H1 (cell line): ENCODE results near the gene CRB2. TPM values are rescaled to one million over a fixed set of nuclear protein-coding genes. Genes with fewer than 3 reads are reported as not detected.

ENCODE experiments used
- CTCF ChIA-PET: fragments of 300-600 bp; sonication (Branson Sonifier 250); formaldehyde crosslinking; loops from one replicate; lab custom pipeline; 2021; ENCODE audit not compliant: partially characterized antibody; lab: Charles Lee
- POLR2A ChIA-PET: fragments of 300-600 bp; sonication (Branson Sonifier 250); formaldehyde crosslinking; loops from one replicate; lab custom pipeline; 2021; ENCODE audit warnings: inconsistent platforms; ENCODE audit not compliant: partially characterized antibody; lab: Charles Lee
- DNase-seq, 2 experiments: peaks; one replicate each; pipeline versions ENCODE4 v3.0.0 to v3.0.0-alpha.2; 2010 to 2022; ENCODE audit warnings: low spot score in 2 of 2, low read depth in 1 of 2, mixed read lengths in 1 of 2
- FAIRE-seq: peaks from 2 replicates; lab custom pipeline; 2011; peaks lifted over from hg19 to GRCh38; lab: Jason Lieb, UNC
- H2AFZ ChIP-seq: 2 replicates; pipeline ENCODE4 v1.8.1; 2012; ENCODE audit warnings: low read length, inconsistent platforms
- H2AK5ac ChIP-seq: 2 replicates; pipeline ENCODE4 v1.6.1; 2013; ENCODE audit warnings: low read depth, low read length
- H2BK120ac ChIP-seq: replicated peaks from 2 replicates; pipeline ENCODE3; 2013; ENCODE audit warnings: low read depth, low read length, inconsistent platforms
- H2BK12ac ChIP-seq: 2 replicates; pipeline ENCODE4 v1.6.1; 2013; ENCODE audit warnings: low read depth, low read length
- H2BK15ac ChIP-seq: 2 replicates; pipeline ENCODE4 v1.6.1; 2013; ENCODE audit warnings: low read length
- H2BK20ac ChIP-seq: 2 replicates; pipeline ENCODE4 v1.6.1; 2013; ENCODE audit warnings: low read length
- H2BK5ac ChIP-seq: 2 replicates; pipeline ENCODE4 v1.6.1; 2013; ENCODE audit warnings: low read depth, low read length
- H3K14ac ChIP-seq: 2 replicates; pipeline ENCODE4 v1.6.1; 2013; ENCODE audit warnings: inconsistent platforms; ENCODE audit not compliant: insufficient read length
- H3K18ac ChIP-seq: 2 replicates; pipeline ENCODE4 v1.6.1; 2013; ENCODE audit warnings: low read length; ENCODE audit errors: extremely low read depth
- H3K23ac ChIP-seq: 2 replicates; pipeline ENCODE4 v1.6.1; 2013; ENCODE audit warnings: inconsistent platforms; ENCODE audit not compliant: insufficient read length
- H3K23me2 ChIP-seq: 2 replicates; pipeline ENCODE4 v1.6.1; 2013; ENCODE audit warnings: low read depth, low read length
- H3K27ac ChIP-seq: 2 replicates; pipeline ENCODE4 v1.6.1; 2011; ENCODE audit warnings: low read depth, low read length, inconsistent platforms
- H3K27me3 ChIP-seq, 4 experiments: replicated peaks in 1 of 4; 1 replicate in 1 of 4; 2 replicates in 3 of 4; pipeline versions ENCODE4 v1.6.1 to v1.8.1; 2011 to 2013; ENCODE audit warnings: low read length in 3 of 4, mild to moderate bottlenecking in 3 of 4, inconsistent platforms in 2 of 4, mixed read lengths in 2 of 4, moderate library complexity in 1 of 4; ENCODE audit not compliant: control insufficient read depth in 3 of 4, insufficient read depth in 3 of 4; ENCODE audit errors: extremely low read depth in 1 of 4
- H3K36me3 ChIP-seq, 4 experiments: 2 replicates each; pipeline versions ENCODE4 v1.6.1 to v1.8.1; 2011 to 2013; ENCODE audit warnings: mild to moderate bottlenecking in 4 of 4, low read length in 3 of 4, moderate library complexity in 2 of 4, control low read depth in 1 of 4, inconsistent platforms in 1 of 4; ENCODE audit not compliant: insufficient read depth in 4 of 4, control insufficient read depth in 2 of 4
- H3K4ac ChIP-seq: replicated peaks from 2 replicates; pipeline ENCODE3; 2013; ENCODE audit warnings: low read length, low read depth, mixed read lengths, inconsistent platforms; ENCODE audit not compliant: insufficient read length
- H3K4me1 ChIP-seq, 4 experiments: replicated peaks in 1 of 4; 1 replicate in 1 of 4; 2 replicates in 3 of 4; pipeline versions ENCODE4 v1.6.1 to v1.8.1; 2011 to 2013; ENCODE audit warnings: low read length in 3 of 4, inconsistent platforms in 2 of 4, mixed read lengths in 1 of 4; ENCODE audit not compliant: insufficient read depth in 4 of 4, control insufficient read depth in 3 of 4
- H3K4me2 ChIP-seq, 2 experiments: 2 replicates each; pipeline versions ENCODE4 v1.6.1 to v1.8.1; 2011 to 2013; ENCODE audit warnings: low read depth in 2 of 2, low read length in 2 of 2, control low read depth in 1 of 2, inconsistent platforms in 1 of 2, mild to moderate bottlenecking in 1 of 2; ENCODE audit not compliant: insufficient read depth in 1 of 2
- H3K4me3 ChIP-seq, 4 experiments: fragments of 200-600, 300-600 bp in 1 of 4; sonication (generic), shearing (Covaris generic), sonication (Bioruptor Twin) in 1 of 4; 2 replicates each; pipeline versions ENCODE4 v1.5.1 to v1.8.1; 2011 to 2016; ENCODE audit warnings: low read length in 4 of 4, low read depth in 3 of 4, control low read depth in 2 of 4, inconsistent platforms in 2 of 4, mild to moderate bottlenecking in 2 of 4, mixed read lengths in 1 of 4, moderate library complexity in 1 of 4; ENCODE audit not compliant: insufficient read depth in 2 of 4; ENCODE audit errors: extremely low read depth in 1 of 4
- H3K56ac ChIP-seq: replicated peaks from 2 replicates; pipeline ENCODE3; 2013; ENCODE audit warnings: low read depth, mild to moderate bottlenecking, mixed read lengths, low read length, inconsistent platforms; ENCODE audit not compliant: insufficient read length
- H3K79me1 ChIP-seq: 2 replicates; pipeline ENCODE4 v1.6.1; 2013; ENCODE audit warnings: low read depth, low read length, control low read depth
- H3K79me2 ChIP-seq, 2 experiments: 2 replicates each; pipeline versions ENCODE4 v1.6.1 to v1.8.1; 2012 to 2013; ENCODE audit warnings: low read length in 2 of 2, mild to moderate bottlenecking in 2 of 2, inconsistent platforms in 1 of 2; ENCODE audit not compliant: insufficient read depth in 2 of 2, control insufficient read depth in 1 of 2
- H3K9ac ChIP-seq, 4 experiments: replicated peaks in 1 of 4; 1 replicate in 1 of 4; 2 replicates in 3 of 4; pipeline versions ENCODE4 v1.6.1 to v1.8.1; 2011 to 2013; ENCODE audit warnings: low read depth in 3 of 4, low read length in 3 of 4, control low read depth in 2 of 4, mild to moderate bottlenecking in 2 of 4, moderate library complexity in 2 of 4, inconsistent platforms in 1 of 4; ENCODE audit errors: extremely low read depth in 1 of 4
- H3K9me3 ChIP-seq, 2 experiments: 2 replicates each; pipeline versions ENCODE4 v1.6.1 to v1.8.1; 2012 to 2013; ENCODE audit warnings: mild to moderate bottlenecking in 2 of 2, moderate library complexity in 2 of 2, control low read depth in 1 of 2, inconsistent platforms in 1 of 2, low read depth in 1 of 2, low read length in 1 of 2, mixed read lengths in 1 of 2; ENCODE audit not compliant: insufficient read depth in 2 of 2
- H4K20me1 ChIP-seq, 2 experiments: replicated peaks in 1 of 2; 2 replicates each; pipeline versions ENCODE3 to v1.8.1; 2011 to 2013; ENCODE audit warnings: inconsistent platforms in 2 of 2, low read length in 2 of 2, mild to moderate bottlenecking in 1 of 2; ENCODE audit not compliant: insufficient read depth in 2 of 2, control insufficient read depth in 1 of 2
- H4K5ac ChIP-seq: 2 replicates; pipeline ENCODE4 v1.6.1; 2013; ENCODE audit warnings: low read length, low read depth, mixed read lengths, inconsistent platforms; ENCODE audit not compliant: insufficient read length
- H4K8ac ChIP-seq: 2 replicates; pipeline ENCODE4 v1.8.0; 2013; ENCODE audit warnings: mild to moderate bottlenecking, moderate library complexity, low read length, inconsistent platforms; ENCODE audit not compliant: insufficient read depth; ENCODE audit errors: extremely low read depth
- H4K91ac ChIP-seq: replicated peaks from 2 replicates; pipeline ENCODE3; 2013; ENCODE audit warnings: low read length, mixed read lengths, inconsistent platforms; ENCODE audit not compliant: insufficient read length
- CBX8 ChIP-seq: fragments of 300-800, 300-1000 bp; sonication (generic); IDR thresholded peaks from 2 replicates; pipeline ENCODE4 v1.7.1; 2016; ENCODE audit warnings: low read depth, low read length, borderline replicate concordance
- RAD21 ChIP-seq, 2 experiments: IDR thresholded peaks in 1 of 2; conservative IDR thresholded peaks in 1 of 2; 2 replicates each; pipeline ENCODE4 v1.6.1; 2011; ENCODE audit warnings: low read depth in 2 of 2, low read length in 2 of 2, improper control_type of control experiment in 1 of 2, inconsistent platforms in 1 of 2, mild to moderate bottlenecking in 1 of 2, moderate library complexity in 1 of 2
- SUZ12 ChIP-seq: fragments of 200-600 bp; sonication (generic); IDR thresholded peaks from 2 replicates; pipeline ENCODE4 v1.6.1; 2012; ENCODE audit warnings: mild to moderate bottlenecking, inconsistent platforms, low read length, moderate library complexity, mixed read lengths
- WGBS, 2 experiments: shearing (Covaris generic) in 1 of 2; methylation state at CpG; one replicate each; pipeline versions ENCODE4 v1.1.6 to v1.1.7; 2013 to 2015; ENCODE audit warnings: low lambda C conversion rate in 2 of 2, mixed read lengths in 2 of 2, inconsistent platforms in 1 of 2, low coverage in 1 of 2, missing lambda C conversion rate in 1 of 2; ENCODE audit not compliant: insufficient replicate concordance in 2 of 2, insufficient coverage in 1 of 2, insufficient read length in 1 of 2; ENCODE audit errors: extremely low coverage in 1 of 2, missing lambda C conversion rate in 1 of 2; 5-methylcytosine and 5-hydroxymethylcytosine counted together
- polyA plus RNA-seq, 7 experiments: library from polyadenylated mRNA; depleted of rRNA in 3 of 7; stranded (reverse) in 5 of 7; unstranded in 2 of 7; fragments of >200 nt in 5 of 7; fragments of 200-250 nt in 2 of 7; gene quantifications; 1 replicate in 5 of 7; 2 replicates in 1 of 7; 4 replicates in 1 of 7; pipeline versions ENCODE4 v1.2.1 to v1.2.3, GENCODE V29; 2011 to 2013; ENCODE audit warnings: missing spikeins in 2 of 7, mixed read lengths in 2 of 7
- total RNA-seq: library from RNA; stranded (reverse); fragmentation: NEBNext Ultra II Directional; extraction: Animal tissue kit (Norgen Biotek cat#: 25700); gene quantifications from 2 replicates; pipeline ENCODE4 v1.2.1, GENCODE V29; 2021
- TF ChIP-seq, protein P1 (sequence below): IDR thresholded peaks from 2 replicates; pipeline ENCODE4 v1.6.1; 2011; ENCODE audit warnings: low read depth, mild to moderate bottlenecking, low read length; ENCODE audit not compliant: insufficient read depth
- TF ChIP-seq, protein P2 (sequence below), 3 experiments: IDR thresholded peaks; 1 replicate in 2 of 3; 2 replicates in 1 of 3; pipeline versions ENCODE4 v1.5.1 to v1.6.1; 2011; ENCODE audit warnings: low read length in 3 of 3, mild to moderate bottlenecking in 3 of 3, inconsistent platforms in 2 of 3, low read depth in 1 of 3, moderate library complexity in 1 of 3; ENCODE audit not compliant: insufficient read depth in 1 of 3; ENCODE audit errors: control extremely low read depth in 1 of 3

CRB2 gene
- total and polyA plus RNA-seq, 2 of the 8 experiments (the other 6 are each of a cell fraction or from before 2014, with no cell fraction given): 4.0 to 8.4 TPM

DNA sequence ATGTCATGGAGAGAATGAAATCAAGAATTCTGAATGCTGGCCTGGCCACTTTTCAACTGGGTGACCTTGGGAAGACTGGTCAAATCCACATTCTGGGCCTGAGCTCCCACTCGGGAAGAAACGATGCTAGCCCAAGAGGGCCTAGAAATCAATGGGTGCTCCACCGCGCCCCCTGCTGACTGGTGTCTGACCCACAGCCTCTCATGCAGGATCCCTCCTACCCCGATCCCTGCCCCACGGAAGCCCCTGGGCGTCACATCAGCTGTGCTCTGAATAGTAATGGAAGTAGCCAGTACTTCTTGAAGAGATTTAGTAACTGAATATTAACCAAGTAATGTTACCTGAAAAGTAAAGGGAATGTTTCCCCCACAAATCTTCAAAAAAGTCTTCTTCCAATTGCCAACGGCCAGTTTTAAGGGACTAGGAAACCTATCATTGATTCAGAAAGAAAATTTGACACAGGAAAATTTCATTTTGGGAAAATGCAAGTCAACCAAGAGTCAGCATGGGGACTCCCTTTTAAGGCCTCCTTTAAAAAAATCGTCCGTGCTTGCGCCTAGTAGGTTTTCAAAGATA lies 43.9 kb downstream of the CRB2 start:
- no peak overlapping the region for H2BK15ac ChIP-seq
- no peak overlapping the region for H3K14ac ChIP-seq
- WGBS, 2 experiments: 76% methylated on average over 11 of the region's 11 CpGs; no CpG with 5 or more reads in 1 of the 2 experiments

More for the DNA sequence above, 43.9 kb downstream of the CRB2 start:
- Histone ChIP-seq H2AFZ (no peak overlapping the region), H3K79me1 (no peaks in the 10 kb centered on the region), H3K4me1 (peaks cover 0 to 9% (median 2%) of the 10 kb centered on the region in 4 experiments; a peak in 6 of 7 replicates), H3K36me3 (no peaks in the 10 kb centered on the region), H4K20me1 (no peaks in the 10 kb centered on the region), H3K4me2 (no peak overlapping the region), H4K91ac (no peak overlapping the region), H3K23me2 (no peaks in the 10 kb centered on the region), H3K4me3 (no peak overlapping the region), H4K5ac (no peak overlapping the region), H2BK20ac (no peak overlapping the region), H2BK120ac (no peak overlapping the region), H3K27me3 (no peaks in the 10 kb centered on the region; a peak in 1 of 7 replicates), H3K9ac (no peak overlapping the region), H3K9me3 (no peaks in the 10 kb centered on the region), H2BK5ac (no peak overlapping the region), H2BK12ac (no peak overlapping the region), H3K56ac (no peak overlapping the region), H3K23ac (no peak overlapping the region), H4K8ac (no peak overlapping the region), H3K27ac (no peak overlapping the region), H3K18ac (no peak overlapping the region), H2AK5ac (no peak overlapping the region), H3K79me2 (no peaks in the 10 kb centered on the region), H3K4ac (no peak overlapping the region)
- FAIRE-seq (no peak), DNase-seq (peak in 1 of 2 experiments; percentile 93)
- POLR2A ChIA-PET: interaction anchor here (0.8 to 1.3 kb wide), 2 partner anchors 10 kb away, joined by 3 read pairs; no protein-coding TSS in a partner anchor
- TF ChIP-seq, protein P1, sequence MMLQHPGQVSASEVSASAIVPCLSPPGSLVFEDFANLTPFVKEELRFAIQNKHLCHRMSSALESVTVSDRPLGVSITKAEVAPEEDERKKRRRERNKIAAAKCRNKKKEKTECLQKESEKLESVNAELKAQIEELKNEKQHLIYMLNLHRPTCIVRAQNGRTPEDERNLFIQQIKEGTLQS: no peak
- TF ChIP-seq CBX8 (no peak), RAD21 (IDR thresholded peaks at IDR 0.05 in 1 of 2, conservative IDR thresholded peaks at IDR 0.05 in 1 of 2; ENCODE audit: low read depth in 2 of 2, low read length in 2 of 2) (peak; percentile 35 to 50; a peak in 3 of 4 replicates), SUZ12 (no peak)
- TF ChIP-seq, protein P2, sequence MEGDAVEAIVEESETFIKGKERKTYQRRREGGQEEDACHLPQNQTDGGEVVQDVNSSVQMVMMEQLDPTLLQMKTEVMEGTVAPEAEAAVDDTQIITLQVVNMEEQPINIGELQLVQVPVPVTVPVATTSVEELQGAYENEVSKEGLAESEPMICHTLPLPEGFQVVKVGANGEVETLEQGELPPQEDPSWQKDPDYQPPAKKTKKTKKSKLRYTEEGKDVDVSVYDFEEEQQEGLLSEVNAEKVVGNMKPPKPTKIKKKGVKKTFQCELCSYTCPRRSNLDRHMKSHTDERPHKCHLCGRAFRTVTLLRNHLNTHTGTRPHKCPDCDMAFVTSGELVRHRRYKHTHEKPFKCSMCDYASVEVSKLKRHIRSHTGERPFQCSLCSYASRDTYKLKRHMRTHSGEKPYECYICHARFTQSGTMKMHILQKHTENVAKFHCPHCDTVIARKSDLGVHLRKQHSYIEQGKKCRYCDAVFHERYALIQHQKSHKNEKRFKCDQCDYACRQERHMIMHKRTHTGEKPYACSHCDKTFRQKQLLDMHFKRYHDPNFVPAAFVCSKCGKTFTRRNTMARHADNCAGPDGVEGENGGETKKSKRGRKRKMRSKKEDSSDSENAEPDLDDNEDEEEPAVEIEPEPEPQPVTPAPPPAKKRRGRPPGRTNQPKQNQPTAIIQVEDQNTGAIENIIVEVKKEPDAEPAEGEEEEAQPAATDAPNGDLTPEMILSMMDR (IDR thresholded peaks at IDR 0.05; ENCODE audit: control extremely low read depth in 1 of 3, insufficient read depth in 1 of 3, low read depth in 1 of 3, low read length in 3 of 3): peak; percentile 68 to 81 (median 78)
- CTCF ChIA-PET: interaction anchor here (0.6 to 29.0 kb wide), 63 partner anchors 8 to 1446 kb away, joined by 3 to 668 read pairs (median 4); partner anchors contain the start of gene CRB2
